ENCODE results near the gene ELF3. TPM values are rescaled to one million over a fixed set of nuclear protein-coding genes. Genes with fewer than 3 reads are reported as not detected.

Gene ELF3
- total and polyA plus RNA-seq, 4 donors: 10.1 to 38.7 (median 25.6) TPM

- peaks cover 17 to 66% (median 57%) of the 10 kb centered on the region in 4 donors for H3K36me3 ChIP-seq (ENCODE audit: control insufficient read depth in 4 of 4, insufficient read depth in 3 of 4, low read depth in 1 of 4, low read length in 3 of 4)
These were observed 46.1 kb upstream of the ELF3 start for GRCh38 chr1:201964261-201964660.

GRCh38 chr1:201966171-201966570 lies 44.2 kb upstream of the ELF3 start:
- H3K4me3 ChIP-seq (ENCODE audit: low read depth in 1 of 3, low read length in 3 of 3): no peak overlapping the region
- no peak overlapping the region for H3K9ac ChIP-seq (ENCODE audit: low read depth in 1 of 2, low read length in 2 of 2)
- H3K27ac ChIP-seq (ENCODE audit: low read depth in 1 of 2, low read length in 2 of 2): no peak overlapping the region
- H3K27me3 ChIP-seq (ENCODE audit: control insufficient read depth in 4 of 4, insufficient read depth in 4 of 4, low read length in 3 of 4): no peaks in the 10 kb centered on the region
- DNase-seq (ENCODE audit: low spot score): no peak
- H3K4me1 ChIP-seq (ENCODE audit: control insufficient read depth in 4 of 4, insufficient read depth in 4 of 4, low read length in 3 of 4): no peaks in the 10 kb centered on the region
- peaks cover 18 to 75% (median 65%) of the 10 kb centered on the region in 4 donors for H3K36me3 ChIP-seq (ENCODE audit: control insufficient read depth in 4 of 4, insufficient read depth in 3 of 4, low read depth in 1 of 4, low read length in 3 of 4)
- 99% methylated on average over 5 of the region's 5 CpGs for WGBS
- H3K9me3 ChIP-seq (ENCODE audit: control insufficient read depth in 4 of 4, low read length in 3 of 4): no peaks in the 10 kb centered on the region
- TF ChIP-seq HNF4G (IDR thresholded peaks at IDR 0.05) (no peak), SP1 (IDR thresholded peaks at IDR 0.05) (no peak), RAD21 (IDR thresholded peaks at IDR 0.05) (no peak), FOXA2 (IDR thresholded peaks at IDR 0.05) (no peak), MAX (IDR thresholded peaks at IDR 0.05) (no peak), RXRA (IDR thresholded peaks at IDR 0.05) (no peak), JUND (IDR thresholded peaks at IDR 0.05) (no peak), YY1 (IDR thresholded peaks at IDR 0.05) (no peak)
- TF ChIP-seq, protein P1, sequence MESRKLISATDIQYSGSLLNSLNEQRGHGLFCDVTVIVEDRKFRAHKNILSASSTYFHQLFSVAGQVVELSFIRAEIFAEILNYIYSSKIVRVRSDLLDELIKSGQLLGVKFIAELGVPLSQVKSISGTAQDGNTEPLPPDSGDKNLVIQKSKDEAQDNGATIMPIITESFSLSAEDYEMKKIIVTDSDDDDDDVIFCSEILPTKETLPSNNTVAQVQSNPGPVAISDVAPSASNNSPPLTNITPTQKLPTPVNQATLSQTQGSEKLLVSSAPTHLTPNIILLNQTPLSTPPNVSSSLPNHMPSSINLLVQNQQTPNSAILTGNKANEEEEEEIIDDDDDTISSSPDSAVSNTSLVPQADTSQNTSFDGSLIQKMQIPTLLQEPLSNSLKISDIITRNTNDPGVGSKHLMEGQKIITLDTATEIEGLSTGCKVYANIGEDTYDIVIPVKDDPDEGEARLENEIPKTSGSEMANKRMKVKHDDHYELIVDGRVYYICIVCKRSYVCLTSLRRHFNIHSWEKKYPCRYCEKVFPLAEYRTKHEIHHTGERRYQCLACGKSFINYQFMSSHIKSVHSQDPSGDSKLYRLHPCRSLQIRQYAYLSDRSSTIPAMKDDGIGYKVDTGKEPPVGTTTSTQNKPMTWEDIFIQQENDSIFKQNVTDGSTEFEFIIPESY (IDR thresholded peaks at IDR 0.05): no peak

More at GRCh38 chr1:201964261-201964660, 46.1 kb upstream of the ELF3 start:
- no peak overlapping the region for H3K4me3 ChIP-seq (ENCODE audit: low read depth in 1 of 3, low read length in 3 of 3)
- no peaks in the 10 kb centered on the region for H3K4me1 ChIP-seq (ENCODE audit: control insufficient read depth in 4 of 4, insufficient read depth in 4 of 4, low read length in 3 of 4)
- no peaks in the 10 kb centered on the region for H3K9me3 ChIP-seq (ENCODE audit: control insufficient read depth in 4 of 4, low read length in 3 of 4)
- no peak for DNase-seq (ENCODE audit: low spot score)
- no peak overlapping the region for H3K27ac ChIP-seq (ENCODE audit: low read depth in 1 of 2, low read length in 2 of 2)
- TF ChIP-seq, protein P2, sequence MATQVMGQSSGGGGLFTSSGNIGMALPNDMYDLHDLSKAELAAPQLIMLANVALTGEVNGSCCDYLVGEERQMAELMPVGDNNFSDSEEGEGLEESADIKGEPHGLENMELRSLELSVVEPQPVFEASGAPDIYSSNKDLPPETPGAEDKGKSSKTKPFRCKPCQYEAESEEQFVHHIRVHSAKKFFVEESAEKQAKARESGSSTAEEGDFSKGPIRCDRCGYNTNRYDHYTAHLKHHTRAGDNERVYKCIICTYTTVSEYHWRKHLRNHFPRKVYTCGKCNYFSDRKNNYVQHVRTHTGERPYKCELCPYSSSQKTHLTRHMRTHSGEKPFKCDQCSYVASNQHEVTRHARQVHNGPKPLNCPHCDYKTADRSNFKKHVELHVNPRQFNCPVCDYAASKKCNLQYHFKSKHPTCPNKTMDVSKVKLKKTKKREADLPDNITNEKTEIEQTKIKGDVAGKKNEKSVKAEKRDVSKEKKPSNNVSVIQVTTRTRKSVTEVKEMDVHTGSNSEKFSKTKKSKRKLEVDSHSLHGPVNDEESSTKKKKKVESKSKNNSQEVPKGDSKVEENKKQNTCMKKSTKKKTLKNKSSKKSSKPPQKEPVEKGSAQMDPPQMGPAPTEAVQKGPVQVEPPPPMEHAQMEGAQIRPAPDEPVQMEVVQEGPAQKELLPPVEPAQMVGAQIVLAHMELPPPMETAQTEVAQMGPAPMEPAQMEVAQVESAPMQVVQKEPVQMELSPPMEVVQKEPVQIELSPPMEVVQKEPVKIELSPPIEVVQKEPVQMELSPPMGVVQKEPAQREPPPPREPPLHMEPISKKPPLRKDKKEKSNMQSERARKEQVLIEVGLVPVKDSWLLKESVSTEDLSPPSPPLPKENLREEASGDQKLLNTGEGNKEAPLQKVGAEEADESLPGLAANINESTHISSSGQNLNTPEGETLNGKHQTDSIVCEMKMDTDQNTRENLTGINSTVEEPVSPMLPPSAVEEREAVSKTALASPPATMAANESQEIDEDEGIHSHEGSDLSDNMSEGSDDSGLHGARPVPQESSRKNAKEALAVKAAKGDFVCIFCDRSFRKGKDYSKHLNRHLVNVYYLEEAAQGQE (IDR thresholded peaks at IDR 0.05): no peak
- TF ChIP-seq EGR1 (IDR thresholded peaks at IDR 0.05; ENCODE audit: low read depth in 2 of 2): no peak
- TF ChIP-seq RXRA (IDR thresholded peaks at IDR 0.05): no peak
- no peak for TF ChIP-seq YY1 (IDR thresholded peaks at IDR 0.05)
- no peak for TF ChIP-seq TAF1 (conservative IDR thresholded peaks at IDR 0.05)
- no peak for TF ChIP-seq HNF4G (IDR thresholded peaks at IDR 0.05)
- TF ChIP-seq HNF4A (conservative IDR thresholded peaks at IDR 0.05): no peak
- no peak for TF ChIP-seq JUND (IDR thresholded peaks at IDR 0.05)
- H3K27me3 ChIP-seq (ENCODE audit: control insufficient read depth in 4 of 4, insufficient read depth in 4 of 4, low read length in 3 of 4): no peaks in the 10 kb centered on the region
- H3K9ac ChIP-seq (ENCODE audit: low read depth in 1 of 2, low read length in 2 of 2): no peak overlapping the region
- WGBS: 91% methylated on average over 1 of the region's 1 CpG

All from liver (tissue), 9 donors.